Measurements from ENCODE around the gene RPS24. TPM values are rescaled to one million over a fixed set of nuclear protein-coding genes. Genes with fewer than 3 reads are reported as not detected.
"Not testable (repeated sequence)": the region's sequence is repeated elsewhere in the genome, so short reads cannot be mapped to it uniquely, and the experiment has no call there.

Gene RPS24
- total RNA-seq, 1 donor from 2014 or later, result 5,046 TPM

DNA sequence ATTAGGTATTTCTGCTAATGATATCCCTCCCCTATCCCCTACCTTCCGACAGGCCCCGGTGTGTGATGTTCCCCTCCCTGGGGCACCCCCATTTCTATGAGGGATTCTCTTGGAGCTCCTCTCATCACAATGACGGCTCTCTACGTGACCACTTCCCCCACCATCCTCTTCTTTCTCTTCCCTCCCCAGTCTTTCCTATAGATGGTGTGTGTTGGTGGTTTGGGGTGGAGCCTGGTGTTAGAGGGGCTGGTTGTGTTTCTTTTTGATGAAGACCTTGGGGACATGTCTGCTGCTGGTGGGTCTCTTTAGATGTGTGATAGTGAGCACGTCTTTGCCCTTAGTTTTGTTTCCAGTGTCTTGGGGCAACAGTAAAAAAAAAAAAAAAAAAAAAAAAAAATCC, 28.6 kb downstream of the RPS24 start:
- no peak for DNase-seq (ENCODE audit: low read depth)
- Histone ChIP-seq H3K36me3 (ENCODE audit: control insufficient read depth, insufficient read depth, low read length) (no peaks in the 10 kb centered on the region), H3K27me3 (ENCODE audit: control insufficient read depth, insufficient read depth, low read length) (peaks cover 2% of the 10 kb centered on the region), H3K4me3 (ENCODE audit: low read depth, low read length) (no peak overlapping the region)
- no peak for FAIRE-seq
- TF ChIP-seq, protein P1, sequence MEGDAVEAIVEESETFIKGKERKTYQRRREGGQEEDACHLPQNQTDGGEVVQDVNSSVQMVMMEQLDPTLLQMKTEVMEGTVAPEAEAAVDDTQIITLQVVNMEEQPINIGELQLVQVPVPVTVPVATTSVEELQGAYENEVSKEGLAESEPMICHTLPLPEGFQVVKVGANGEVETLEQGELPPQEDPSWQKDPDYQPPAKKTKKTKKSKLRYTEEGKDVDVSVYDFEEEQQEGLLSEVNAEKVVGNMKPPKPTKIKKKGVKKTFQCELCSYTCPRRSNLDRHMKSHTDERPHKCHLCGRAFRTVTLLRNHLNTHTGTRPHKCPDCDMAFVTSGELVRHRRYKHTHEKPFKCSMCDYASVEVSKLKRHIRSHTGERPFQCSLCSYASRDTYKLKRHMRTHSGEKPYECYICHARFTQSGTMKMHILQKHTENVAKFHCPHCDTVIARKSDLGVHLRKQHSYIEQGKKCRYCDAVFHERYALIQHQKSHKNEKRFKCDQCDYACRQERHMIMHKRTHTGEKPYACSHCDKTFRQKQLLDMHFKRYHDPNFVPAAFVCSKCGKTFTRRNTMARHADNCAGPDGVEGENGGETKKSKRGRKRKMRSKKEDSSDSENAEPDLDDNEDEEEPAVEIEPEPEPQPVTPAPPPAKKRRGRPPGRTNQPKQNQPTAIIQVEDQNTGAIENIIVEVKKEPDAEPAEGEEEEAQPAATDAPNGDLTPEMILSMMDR (IDR thresholded peaks at IDR 0.05; ENCODE audit: insufficient read depth, low read length, severe bottlenecking), result no peak

DNA sequence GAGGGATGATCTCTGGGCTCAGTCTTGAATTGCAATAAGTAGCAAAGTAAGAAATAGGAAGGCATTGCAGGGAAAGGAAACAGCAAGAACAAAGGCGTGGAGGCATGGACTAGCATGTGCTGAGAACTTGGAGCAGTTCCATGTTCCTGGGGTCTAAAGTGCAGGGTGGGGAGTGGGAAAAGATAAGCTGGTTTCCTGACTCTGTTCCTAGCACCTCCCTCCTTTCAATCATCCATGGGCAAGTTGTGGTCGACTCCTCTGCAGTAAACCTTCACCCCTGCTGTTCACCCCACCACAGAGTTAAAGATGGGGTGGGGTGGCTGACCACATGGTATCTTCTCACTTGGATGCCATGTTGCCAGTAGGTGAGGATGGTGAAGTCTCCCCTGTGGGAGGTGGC, 29.6 kb downstream of the RPS24 start:
- DNase-seq (ENCODE audit: low read depth) (no peak), FAIRE-seq (peak; percentile 77)
- no peak overlapping the region for H3K4me3 ChIP-seq (ENCODE audit: low read depth, low read length)
- peaks cover 5% of the 10 kb centered on the region for H3K27me3 ChIP-seq (ENCODE audit: control insufficient read depth, insufficient read depth, low read length)
- no peaks in the 10 kb centered on the region for H3K36me3 ChIP-seq (ENCODE audit: control insufficient read depth, insufficient read depth, low read length)
- TF ChIP-seq, protein P1 (IDR thresholded peaks at IDR 0.05; ENCODE audit: insufficient read depth, low read length, severe bottlenecking), result no peak

DNA sequence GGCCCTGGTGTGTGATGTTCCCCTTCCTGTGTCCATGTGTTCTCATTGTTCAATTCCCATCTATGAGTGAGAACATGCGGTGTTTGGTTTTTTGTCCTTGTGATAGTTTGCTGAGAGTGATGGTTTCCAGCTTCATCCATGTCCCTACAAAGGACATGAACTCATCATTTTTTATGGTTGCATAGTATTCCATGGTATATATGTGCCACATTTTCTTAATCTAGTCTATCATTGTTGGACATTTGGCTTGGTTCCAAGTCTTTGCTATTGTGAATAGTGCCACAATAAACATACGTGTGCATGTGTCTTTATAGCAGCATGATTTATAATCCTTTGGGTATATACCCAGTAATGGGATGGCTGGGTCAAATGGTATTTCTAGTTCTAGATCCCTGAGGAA, 31.3 kb downstream of the RPS24 start:
- not testable (repeated sequence) for H3K4me3 ChIP-seq (ENCODE audit: low read depth, low read length); DNase-seq (ENCODE audit: low read depth); H3K36me3 ChIP-seq (ENCODE audit: control insufficient read depth, insufficient read depth, low read length); FAIRE-seq; H3K27me3 ChIP-seq (ENCODE audit: control insufficient read depth, insufficient read depth, low read length)

DNA sequence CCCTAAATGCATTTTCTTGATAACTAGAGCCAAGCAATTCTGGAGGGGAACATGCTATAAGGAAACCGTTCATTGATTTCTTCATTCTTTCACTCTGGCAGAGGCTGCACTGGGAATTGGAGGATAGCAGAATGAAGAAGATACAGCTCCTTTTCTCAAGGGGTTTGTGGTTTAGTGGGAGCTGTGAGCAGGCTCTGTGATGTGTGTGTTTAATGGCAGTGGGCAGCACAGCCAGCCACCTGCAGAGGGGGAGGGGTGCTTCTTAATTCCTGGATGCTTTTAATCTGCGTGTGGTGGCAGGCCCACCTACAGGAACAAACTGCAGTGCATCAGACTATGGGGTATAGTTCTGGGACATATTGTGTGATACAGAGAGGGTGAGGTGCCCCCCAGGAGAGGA, 31.9 kb downstream of the RPS24 start:
- no peak for DNase-seq (ENCODE audit: low read depth)
- FAIRE-seq, result no peak
- peaks cover 5% of the 10 kb centered on the region for H3K27me3 ChIP-seq (ENCODE audit: control insufficient read depth, insufficient read depth, low read length)
- no peaks in the 10 kb centered on the region for H3K36me3 ChIP-seq (ENCODE audit: control insufficient read depth, insufficient read depth, low read length)
- TF ChIP-seq, protein P1 (IDR thresholded peaks at IDR 0.05; ENCODE audit: insufficient read depth, low read length, severe bottlenecking), result no peak
- no peak overlapping the region for H3K4me3 ChIP-seq (ENCODE audit: low read depth, low read length)

DNA sequence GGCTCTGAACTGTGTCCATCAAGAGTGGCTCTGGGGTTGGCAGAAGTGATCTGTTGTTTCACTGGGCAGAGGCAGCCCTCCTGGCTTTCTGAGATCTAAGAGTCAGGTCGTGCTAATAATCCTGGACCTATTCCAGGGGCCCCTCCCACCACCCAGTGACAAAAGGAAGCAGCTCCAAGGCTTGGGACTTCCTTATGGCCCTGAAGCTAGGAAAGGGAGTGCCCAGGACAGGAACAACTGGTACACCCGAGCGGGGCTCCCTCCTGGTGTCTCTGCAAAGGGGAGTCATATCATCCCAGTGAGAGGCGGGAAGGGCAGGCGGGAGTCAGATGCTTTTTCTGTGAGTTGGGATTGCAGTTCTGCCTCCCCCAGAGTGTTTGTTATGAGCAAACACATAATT, 32.3 kb downstream of the RPS24 start:
- FAIRE-seq (no peak), DNase-seq (ENCODE audit: low read depth) (no peak)
- Histone ChIP-seq H3K27me3 (ENCODE audit: control insufficient read depth, insufficient read depth, low read length) (peaks cover 5% of the 10 kb centered on the region), H3K36me3 (ENCODE audit: control insufficient read depth, insufficient read depth, low read length) (no peaks in the 10 kb centered on the region), H3K4me3 (ENCODE audit: low read depth, low read length) (no peak overlapping the region)
- TF ChIP-seq, protein P1 (IDR thresholded peaks at IDR 0.05; ENCODE audit: insufficient read depth, low read length, severe bottlenecking), result no peak

DNA sequence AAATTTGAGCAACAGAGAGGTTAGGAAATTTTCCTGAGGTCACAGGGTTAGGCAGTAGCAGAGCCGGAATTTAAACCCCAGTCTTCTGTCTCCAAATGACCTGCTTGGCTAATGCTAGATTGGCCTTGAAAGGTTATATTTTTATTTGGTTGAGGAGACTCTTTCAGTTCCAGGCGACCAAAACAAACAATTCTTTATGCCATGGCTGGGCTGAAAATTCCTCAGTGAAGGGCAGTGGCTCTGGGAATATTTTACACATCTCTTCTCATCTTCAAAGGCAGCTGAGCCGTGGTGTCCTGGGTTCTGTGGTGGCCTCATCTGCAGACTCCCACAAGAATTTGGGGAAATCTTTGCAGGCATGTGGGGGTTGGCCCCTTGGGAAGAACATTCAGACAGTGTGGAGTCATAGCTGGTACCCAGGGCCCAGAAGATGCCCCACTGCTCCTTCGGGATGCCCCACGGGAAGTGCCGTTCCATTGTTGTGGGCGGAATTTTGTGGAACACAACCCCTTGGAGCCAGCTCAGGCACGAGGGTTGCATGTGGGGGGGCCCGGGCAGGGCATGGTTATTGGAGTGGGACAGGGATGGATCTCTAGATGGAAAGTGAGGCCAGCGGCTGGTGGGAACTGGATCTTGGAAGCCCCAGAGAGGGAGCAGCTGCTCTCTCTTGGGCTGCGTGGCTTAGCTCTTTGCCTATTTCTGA, 33.2 kb downstream of the RPS24 start:
- no peaks in the 10 kb centered on the region for H3K36me3 ChIP-seq (ENCODE audit: control insufficient read depth, insufficient read depth, low read length)
- H3K27me3 ChIP-seq (ENCODE audit: control insufficient read depth, insufficient read depth, low read length), result peaks cover 5% of the 10 kb centered on the region
- no peak for DNase-seq (ENCODE audit: low read depth)
- H3K4me3 ChIP-seq (ENCODE audit: low read depth, low read length), result no peak overlapping the region
- no peak for FAIRE-seq
- TF ChIP-seq, protein P1 (IDR thresholded peaks at IDR 0.05; ENCODE audit: insufficient read depth, low read length, severe bottlenecking), result no peak

Data from bronchial epithelial cell (primary cell).